Skeletal muscle cell (primary cell): ENCODE data around the gene FOXD3.

Source experiments
- DNase-seq: peaks from one replicate; pipeline ENCODE4 v3.0.0-alpha.2; 2010; ENCODE audit warnings: low read depth
- H3K4me3 ChIP-seq: 2 replicates; pipeline ENCODE4 v1.5.1; 2011; ENCODE audit warnings: low read depth, mild to moderate bottlenecking, control low read depth, low read length, moderate library complexity

FOXD3 gene

DNA sequence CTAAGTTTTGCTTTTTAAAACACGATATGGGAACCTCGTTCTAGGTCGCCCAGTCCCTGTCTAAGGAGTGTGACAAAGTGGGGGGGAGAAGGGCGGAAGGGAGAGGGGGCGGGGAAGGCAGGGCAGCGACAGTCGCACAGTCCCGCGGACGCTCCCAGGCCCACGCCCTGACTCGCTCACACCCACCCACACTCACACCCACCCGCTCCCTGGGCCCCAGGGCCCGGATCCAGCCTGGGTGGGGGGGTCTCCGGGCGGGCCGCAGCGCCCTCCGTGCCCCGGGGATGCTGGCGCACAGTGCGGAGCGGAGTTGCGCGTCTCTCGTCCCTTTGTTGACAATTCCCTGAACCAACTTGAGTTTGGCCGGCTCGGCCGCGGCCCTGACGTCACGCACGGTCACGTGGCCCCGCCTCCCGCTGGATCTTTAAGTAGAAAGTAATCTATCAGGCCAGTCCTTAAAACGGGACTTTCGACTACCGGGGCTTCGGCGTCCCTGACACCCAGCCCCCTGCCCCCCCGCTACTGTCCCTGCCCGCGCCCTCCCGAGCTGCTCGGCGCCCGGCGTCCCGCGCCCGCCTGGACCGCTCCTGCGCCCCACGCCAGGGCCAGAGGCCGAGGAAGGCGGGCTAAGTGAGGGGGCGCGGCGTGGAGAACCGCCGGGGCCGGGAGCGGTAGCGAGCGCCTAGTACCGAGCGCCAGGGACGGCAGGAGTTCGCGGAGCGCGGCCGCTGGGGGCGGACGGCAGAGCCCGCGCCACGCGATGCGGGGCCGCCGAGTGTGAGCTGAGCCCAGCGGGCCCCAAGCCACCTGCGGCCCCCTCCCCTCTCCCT lies at the start of gene FOXD3:
FOXD3 (plus strand) TSS at position 454 of the 830 bp plus-strand sequence. CDS start 492 bp downstream, outside the sequence.
- DNase-seq = no peak
- peak within 1 kb of the TSS; percentile 43 for H3K4me3 ChIP-seq

DNA sequence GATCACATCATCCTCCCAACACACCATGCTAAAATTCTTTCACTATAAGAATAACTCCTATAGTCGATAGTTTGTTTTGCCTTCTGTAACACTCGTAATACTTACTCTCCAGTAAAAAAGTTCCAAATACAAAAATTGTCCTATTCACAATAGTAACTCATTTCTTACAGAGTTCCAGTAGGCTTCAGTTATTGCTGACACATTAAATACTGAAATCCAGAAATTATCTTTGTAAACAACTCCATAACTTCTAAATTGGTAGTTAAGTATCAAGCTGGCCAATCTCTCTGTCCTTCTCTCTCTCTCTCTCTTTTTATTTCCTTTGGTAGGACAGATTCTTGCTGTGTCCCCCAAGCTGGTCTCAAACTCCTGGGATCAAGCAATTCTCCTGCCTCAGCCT lies 49.6 kb upstream of the FOXD3 start:
- no peak for DNase-seq
- no peak overlapping the region for H3K4me3 ChIP-seq

DNA sequence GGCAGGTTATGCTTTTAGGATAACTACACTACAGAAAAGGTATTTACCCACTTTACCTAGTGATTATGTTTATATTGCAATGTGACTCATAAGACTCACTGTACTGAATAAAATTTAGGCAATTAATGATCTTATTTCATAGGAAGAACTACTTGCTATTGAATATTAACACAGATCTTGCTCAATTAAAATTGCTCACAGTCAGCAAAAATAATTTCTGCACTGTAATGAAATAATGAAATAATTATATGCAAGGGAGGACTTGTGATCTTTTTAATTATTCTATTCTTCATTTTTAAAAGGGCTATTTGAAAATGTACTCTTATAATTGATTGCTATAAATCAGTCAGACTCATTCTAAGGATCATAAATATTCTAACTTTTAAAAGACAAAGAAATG lies 48.0 kb upstream of the FOXD3 start:
- no peak for DNase-seq
- no peak overlapping the region for H3K4me3 ChIP-seq

DNA sequence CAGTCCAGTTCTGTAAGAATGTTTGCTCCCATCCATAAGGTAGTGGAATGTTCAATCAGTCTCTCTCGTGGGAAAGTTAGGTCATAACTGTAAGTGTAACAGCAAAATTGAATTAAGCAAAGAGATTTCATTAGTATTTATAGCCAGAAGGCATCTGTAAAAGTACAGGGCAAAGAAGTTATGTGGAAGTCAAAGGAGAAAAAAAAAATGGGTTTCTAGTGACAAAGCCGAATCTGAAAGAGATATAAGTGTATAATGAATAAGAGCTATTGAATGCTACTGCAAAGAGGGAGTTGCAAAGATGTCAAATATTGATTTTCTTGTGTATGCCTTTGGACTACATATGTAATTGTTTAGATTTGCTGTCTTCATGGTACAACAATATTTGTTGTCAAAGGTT lies 47.4 kb upstream of the FOXD3 start:
- DNase-seq = no peak

DNA sequence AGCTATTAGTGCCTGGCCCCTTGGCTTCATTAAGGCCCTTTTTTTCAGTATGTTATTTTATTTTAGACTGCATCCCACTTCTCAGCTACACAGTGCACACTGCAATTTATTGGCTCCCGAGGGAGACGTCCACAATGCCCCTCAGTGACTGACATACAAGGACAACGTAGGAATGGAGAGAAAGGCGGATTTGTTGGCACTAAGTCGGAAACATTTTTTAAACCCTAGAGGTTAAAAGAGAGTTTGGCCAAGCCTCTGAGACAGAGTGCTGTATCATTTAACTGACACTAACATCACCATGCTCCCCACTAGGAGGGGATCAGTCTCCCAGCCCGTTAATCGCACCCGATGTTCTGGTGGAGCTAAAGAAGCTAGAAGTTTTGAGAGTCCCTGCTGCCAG lies 45.7 kb upstream of the FOXD3 start:
- no peak for DNase-seq
- no peak overlapping the region for H3K4me3 ChIP-seq

More for the DNA sequence above, 47.4 kb upstream of the FOXD3 start:
- H3K4me3 ChIP-seq = no peak overlapping the region

DNA sequence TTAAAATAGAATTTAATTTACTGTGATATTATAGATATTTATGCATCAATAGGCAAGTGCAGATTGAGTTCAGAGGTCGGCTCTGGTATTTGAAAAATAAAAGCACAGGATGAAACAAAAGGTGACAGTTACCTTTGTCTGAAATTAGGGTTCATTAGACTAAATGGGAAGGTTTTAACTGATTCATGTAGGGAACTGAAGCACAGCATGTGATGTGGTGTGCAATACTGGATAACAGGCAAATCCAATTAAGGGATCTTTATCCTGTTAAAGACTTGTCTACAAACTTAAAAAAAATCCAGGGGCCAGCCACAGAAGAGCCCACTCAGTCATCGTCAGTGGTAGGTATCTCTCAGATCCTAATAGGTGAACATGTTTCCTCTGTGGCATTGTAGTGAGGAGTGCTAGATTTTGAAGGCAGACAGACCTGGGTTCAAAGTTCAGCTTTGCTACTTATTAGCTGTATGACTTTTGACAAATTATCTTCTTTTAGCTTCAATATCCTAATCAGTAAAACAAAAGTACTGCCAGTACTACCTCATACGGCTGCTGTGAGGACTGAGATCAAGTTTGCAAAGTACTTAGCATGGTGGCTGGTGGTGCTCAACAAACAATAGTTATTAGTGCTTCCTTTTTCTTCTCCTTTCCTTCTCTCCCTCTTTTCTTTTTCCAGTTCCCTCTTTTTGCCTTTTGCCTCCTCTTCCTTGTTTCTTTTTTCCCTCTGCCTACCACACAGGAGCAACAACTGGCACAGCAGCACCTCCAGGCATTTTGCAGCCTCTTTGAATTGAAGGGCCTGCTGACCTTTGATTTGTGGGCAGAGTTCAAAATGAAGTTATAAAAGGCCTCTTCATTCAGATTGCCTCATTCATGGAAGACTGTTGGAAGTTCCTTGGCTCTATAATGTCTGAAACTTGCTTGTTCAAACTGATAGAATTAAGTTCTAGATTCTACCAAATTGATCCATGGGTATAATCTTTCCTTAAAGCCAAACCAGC lies 44.9 kb upstream of the FOXD3 start:
- no peak overlapping the region for H3K4me3 ChIP-seq
- no peak for DNase-seq

DNA sequence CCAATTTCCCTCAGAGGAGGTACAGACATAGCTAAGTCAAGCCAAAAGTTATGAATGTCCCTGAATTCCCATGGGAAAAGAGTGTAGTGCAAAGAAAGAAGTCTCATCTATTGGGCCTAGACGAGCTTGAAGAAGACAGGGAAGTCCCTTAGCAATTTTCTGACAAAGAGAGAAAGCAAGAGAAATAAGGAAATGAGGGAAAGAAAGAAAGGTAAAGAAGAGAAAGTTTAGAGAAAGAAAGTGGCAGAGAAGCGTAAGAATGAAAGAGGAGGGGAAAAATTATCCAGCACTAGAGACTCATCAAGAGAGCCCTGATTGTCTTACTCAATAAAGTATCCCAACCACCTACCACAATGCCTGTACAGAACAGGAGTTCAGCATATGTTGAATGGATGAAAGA lies 40.6 kb upstream of the FOXD3 start:
- no peak overlapping the region for H3K4me3 ChIP-seq
- no peak for DNase-seq

DNA sequence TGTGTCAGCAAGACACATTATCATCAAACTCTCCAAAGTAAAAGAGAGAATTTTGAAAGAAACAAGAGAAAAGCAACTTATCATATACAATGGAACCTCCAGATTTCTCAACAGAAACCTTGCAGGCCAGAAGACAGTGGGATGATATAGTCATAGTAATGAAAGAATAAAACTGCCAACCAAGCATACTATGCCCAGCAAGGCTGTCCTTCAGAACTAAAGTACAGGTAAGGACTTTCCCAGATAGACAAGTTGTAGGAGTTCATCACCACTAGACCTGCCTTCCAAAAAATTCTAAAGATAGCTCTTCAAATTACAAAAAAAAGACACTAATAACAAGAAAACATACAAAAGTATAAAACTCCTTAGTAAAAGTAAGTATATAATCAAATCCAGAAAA lies 33.2 kb upstream of the FOXD3 start:
- DNase-seq = no peak
- H3K4me3 ChIP-seq = no peak overlapping the region

DNA sequence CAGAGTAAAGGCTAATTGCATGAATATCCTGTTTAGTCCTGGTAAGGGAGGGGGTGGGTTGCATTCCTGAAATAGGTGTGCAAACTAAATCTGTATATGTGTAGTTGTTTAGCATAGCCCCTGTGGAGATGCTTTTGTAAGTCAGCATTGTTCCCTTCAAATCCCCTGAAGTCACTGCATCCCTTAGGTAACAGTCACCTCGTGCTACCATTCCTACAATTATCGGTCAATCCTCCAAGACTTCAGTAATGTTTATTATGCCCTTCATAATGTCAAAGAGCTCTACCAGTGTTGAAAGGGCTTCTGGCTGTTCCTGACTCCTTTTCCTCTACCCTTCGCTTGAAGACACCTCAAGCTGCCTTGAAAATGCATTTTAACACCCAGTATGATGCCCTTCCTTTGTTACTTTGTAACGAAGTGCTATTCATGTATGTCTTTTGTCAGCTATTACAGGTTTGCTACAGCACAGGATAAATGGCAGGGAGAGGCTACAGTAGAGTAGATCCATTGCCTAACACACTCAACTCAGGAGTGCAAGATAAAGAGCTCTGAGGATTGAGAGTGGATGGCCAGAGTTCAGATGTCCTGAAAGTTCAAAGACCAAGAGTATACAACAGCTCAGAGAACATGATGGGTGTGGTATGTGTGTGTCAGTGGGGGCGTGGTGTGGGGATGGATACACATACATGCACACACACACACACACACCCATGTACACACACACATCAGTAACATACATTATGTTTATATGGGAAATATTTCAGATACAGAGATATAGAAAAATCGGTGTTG lies 27.4 kb upstream of the FOXD3 start:
- DNase-seq = no peak
- no peak overlapping the region for H3K4me3 ChIP-seq

DNA sequence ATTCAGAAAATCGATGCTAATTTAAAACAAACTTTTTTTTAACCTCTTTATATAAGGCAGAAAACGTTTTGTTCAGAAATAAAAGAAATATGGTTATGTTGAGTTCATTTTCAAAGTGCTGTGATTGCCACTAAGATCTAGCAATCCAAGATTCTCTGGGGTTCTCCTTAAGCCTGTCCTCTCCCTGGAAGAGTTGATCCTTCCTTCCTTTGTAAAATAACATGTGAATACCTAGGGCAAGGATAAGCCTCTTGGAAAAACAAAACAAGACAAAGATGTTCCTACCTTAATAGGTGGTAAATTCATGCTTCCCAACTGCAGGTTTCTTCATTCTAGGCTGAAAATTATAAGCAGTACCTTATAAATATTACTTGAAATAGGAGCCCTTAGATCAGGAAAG lies 18.0 kb upstream of the FOXD3 start:
- DNase-seq = no peak
- no peak overlapping the region for H3K4me3 ChIP-seq

DNA sequence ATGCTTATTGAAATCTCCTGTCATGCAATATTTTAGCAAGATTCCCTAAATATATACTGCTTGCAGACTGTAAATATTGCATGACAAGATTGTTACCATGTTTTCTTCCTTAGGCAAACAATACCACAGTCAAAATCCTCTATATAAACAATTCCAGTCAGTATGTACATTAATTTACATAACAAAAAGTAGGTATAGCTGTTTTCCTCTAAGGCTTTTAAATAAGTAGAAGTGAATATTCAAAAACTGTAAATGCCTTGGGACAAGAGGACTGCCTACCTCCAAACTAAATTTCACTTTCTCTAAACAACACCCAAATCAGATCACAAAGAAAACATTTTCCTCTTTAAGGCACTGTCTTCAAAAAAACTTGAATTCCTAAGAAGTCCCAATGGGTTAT lies 17.3 kb upstream of the FOXD3 start:
- DNase-seq = no peak
- H3K4me3 ChIP-seq = no peak overlapping the region

DNA sequence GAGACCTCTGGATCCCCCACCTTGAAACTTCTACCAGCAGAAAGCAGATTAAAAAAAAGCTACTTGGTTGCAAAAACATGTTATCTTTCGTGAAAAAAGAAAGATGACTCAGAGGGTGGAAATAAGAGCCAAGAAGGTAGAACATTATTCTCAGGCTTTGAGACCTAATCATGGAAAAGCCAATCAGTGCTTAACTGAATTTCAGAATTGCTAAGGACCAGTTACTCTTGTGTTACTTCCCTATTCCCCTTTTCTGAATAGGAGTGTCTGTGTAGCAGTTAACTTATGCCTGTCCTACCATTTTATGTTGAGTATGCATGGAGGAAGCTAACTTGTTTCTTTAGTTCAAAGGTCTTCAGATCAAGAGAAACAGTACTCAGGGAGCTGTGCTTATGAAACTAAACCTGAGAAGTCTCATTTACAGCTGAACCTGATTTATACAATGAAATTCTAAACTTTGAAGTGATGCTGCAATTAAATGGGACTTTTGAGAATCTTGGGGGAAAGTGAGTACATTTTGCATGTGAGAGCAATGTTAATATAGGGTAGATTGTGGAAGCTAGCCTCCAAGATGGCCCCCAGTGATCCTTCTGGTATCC lies 15.1 kb upstream of the FOXD3 start:
- no peak for DNase-seq
- H3K4me3 ChIP-seq = no peak overlapping the region

DNA sequence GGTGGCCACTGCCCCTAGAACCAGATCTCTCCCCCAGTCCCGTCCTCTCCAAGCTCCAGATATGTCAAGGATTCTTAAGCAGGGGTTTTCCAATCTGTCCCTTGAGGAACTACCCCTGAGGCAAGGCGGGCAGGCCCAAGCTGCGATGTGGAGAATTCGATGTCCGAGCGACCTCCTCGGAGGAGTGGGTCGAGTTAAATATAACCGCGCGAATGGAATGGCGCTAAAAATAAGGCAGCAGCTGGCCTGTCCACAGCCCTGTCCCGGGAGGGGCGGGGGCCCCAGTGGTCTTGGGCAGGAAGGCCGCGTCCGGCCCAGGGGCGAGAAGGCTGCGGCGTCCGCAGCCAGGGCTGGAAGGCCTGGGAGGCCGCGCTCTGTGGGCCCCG lies 5.8 kb upstream of the FOXD3 start:
- H3K4me3 ChIP-seq = no peak overlapping the region
- DNase-seq = no peak

DNA sequence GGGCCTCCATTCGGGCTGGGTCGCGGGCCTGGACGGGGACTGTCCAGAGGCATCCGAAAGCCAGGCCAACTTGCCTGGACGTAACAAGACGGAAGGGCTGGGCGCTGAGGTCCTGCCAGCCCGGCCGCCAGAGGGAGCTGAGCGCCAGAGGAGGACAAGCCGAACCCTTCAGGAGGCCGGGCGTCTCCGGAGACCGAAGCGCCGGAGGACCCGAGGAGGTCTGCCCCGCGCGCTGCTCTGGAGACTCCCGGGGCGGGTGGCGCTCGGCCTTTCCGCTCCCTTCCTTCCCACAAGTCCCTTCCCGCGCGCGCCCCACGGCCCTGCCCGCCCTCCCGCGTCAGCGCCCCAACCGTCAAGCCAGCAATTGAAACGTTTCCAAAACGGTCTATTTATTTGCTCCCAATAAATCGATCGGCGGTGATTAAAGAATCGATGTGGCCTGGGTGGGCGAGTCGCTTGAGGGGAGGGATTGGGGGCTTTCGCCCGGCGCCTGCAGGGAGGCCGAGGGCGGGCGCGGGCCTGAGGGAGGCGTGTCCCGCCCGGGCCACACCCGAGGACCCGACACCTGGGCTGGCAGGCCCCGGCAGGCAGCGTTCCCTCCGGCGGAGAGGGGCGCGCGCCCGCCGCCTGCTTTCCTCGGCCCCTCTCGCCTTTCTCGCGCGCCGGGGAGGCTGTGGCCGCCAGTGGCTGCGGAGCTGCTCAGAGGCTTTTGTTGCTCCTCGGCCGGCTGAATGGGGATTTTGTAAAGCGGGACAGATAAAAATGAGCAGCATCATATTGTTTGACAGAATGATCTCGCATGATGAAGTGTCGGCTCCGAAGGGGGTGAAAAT lies 5.2 kb upstream of the FOXD3 start:
- H3K4me3 ChIP-seq = peak overlapping the region; percentile 21
- DNase-seq = no peak

DNA sequence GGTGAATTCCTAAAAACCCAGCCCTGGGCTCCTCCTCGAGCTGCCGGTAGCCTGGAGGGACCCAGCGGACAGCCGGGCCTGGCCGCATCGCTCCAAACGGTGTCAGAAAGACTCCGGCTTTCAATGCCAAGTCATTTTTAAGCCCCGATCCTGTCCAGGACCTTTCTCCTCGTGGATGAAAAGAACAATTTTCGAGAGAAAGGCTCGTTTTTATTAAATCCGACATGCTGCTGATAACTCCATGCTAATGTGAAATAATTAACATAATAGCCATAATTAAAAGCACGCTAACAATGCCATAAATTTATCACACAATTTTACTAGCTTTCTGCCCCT lies 4.6 kb upstream of the FOXD3 start:
- no peak for DNase-seq
- no peak overlapping the region for H3K4me3 ChIP-seq

DNA sequence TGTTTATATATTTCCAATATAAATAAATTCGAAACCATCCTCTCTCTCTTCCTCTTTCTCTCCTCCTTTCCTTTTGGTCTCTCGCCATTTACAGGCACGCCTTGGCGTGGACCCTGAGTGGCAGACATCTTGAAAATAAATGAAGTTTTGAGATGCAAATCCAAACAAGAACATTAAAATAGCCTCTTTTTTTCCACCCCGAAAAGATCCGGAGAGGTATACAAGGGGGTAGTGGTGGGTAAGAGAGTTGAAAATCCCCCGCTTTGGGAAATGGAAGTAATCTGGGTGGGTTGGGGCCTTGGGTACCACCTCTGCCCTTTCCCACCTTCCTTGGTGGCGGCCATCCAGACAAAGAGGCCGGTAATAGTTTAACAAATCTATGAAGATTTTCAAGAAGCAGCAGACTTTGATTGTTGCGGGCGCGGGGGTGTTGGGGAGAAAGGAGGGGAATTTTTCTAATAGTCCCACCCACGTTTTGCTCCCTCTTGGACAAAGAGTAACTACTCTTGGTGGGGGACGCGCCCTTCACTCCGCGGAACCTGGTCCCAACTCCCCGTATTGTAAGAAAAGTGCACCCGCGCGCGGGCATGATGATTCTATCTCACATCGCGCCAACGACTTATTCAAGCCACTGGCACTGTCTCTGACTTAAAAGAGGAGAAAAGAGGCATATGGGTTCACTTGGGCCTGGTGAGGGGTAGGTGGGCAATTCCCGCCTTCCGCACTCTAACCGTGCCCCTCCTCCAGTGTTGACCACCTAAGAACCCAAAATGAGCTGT lies 4.0 kb upstream of the FOXD3 start:
- H3K4me3 ChIP-seq = no peak overlapping the region
- no peak for DNase-seq

DNA sequence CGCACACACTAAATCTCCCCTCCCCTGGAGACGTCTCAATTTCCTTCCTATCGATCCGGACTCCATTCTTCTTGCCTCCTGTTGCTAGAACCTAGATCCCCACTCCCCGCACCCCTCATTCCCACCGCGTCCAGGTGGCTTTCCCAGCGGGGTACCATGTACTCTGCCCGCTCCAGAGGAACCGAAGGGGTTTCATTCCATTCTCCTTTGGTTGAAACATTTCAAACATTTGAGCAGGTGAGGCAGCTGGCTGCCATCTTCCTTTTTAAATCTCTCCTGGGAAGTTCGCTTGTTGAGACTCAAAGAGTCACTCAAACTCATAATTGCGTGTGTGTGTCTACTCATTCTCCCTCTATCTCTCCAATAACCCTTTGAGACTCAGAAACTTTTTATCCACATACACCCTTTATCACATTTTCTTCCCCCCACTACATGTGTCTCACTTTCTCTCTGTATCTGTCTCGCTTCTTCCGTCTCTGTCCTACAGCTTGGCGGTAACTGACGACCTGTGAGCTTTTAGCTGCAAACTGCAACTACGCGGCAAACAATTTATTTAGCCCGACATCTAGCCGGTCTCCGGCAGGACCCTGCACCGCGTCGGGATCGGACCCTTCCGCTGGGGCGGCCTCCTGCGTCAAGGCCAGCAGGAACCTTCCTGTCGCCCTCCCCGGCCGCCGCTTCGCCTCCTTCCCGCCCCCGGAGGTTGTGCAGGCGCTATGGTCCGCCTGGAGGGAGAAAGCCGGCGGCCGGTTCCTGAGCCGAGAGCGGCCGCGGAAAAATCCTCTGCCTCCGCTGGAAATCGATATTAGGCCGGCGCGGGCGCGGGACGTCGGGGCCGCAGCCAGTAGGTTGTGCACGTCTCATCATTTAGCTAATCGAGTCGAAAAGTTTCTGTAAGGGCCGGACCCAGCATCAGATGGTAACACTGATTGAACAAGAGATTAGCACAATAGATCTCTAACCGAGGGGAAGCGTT lies 3.0 kb upstream of the FOXD3 start:
- no peak for DNase-seq
- H3K4me3 ChIP-seq = no peak overlapping the region
